ENCODE data around the gene GLYATL1B.
"Not testable (repeated sequence)": the region's sequence is repeated elsewhere in the genome, so short reads cannot be mapped to it uniquely, and the experiment has no call there.

GLYATL1B gene

GRCh38 chr11:59062602-59063529, 23.2 kb upstream of the GLYATL1B start:
- H3K36me3 ChIP-seq (replicated peaks) = no peaks in the 10 kb centered on the region
- no peak for TF ChIP-seq CTCF (IDR thresholded peaks at IDR 0.05; ENCODE audit: low read depth, low read length, missing control alignments)
- H3K27ac ChIP-seq = no peak overlapping the region
- in situ Hi-C loops (cut with HindIII; ENCODE audit: low pct_ligation_motif_present, low sequenced_read_pairs) = no loop called here
- no peak for DNase-seq
- no peak overlapping the region for H3K4me3 ChIP-seq (ENCODE audit: low read depth, low read length)
- H3K27me3 ChIP-seq (replicated peaks) = peaks cover 7% of the 10 kb centered on the region

GRCh38 chr11:59063996-59064727, 21.9 kb upstream of the GLYATL1B start:
- DNase-seq; in situ Hi-C loops (cut with HindIII; ENCODE audit: low pct_ligation_motif_present, low sequenced_read_pairs): not testable (repeated sequence)

GRCh38 chr11:59069087-59069486, 17.0 kb upstream of the GLYATL1B start:
- DNase-seq = no peak
- TF ChIP-seq CTCF (IDR thresholded peaks at IDR 0.05; ENCODE audit: low read depth, low read length, missing control alignments) = no peak
- H3K36me3 ChIP-seq (replicated peaks) = no peaks in the 10 kb centered on the region
- no peaks in the 10 kb centered on the region for H3K27me3 ChIP-seq (replicated peaks)
- no peak overlapping the region for H3K27ac ChIP-seq
- H3K4me3 ChIP-seq (ENCODE audit: low read depth, low read length) = no peak overlapping the region
- in situ Hi-C loops (cut with HindIII; ENCODE audit: low pct_ligation_motif_present, low sequenced_read_pairs) = no loop called here

More at GRCh38 chr11:59063996-59064727, 21.9 kb upstream of the GLYATL1B start:
- not testable (repeated sequence) for H3K4me3 ChIP-seq (ENCODE audit: low read depth, low read length); H3K27me3 ChIP-seq (replicated peaks); H3K36me3 ChIP-seq (replicated peaks); H3K27ac ChIP-seq

- TF ChIP-seq CTCF (IDR thresholded peaks at IDR 0.05; ENCODE audit: low read depth, low read length, missing control alignments) = no peak
- in situ Hi-C loops (cut with HindIII; ENCODE audit: low pct_ligation_motif_present, low sequenced_read_pairs) = no loop called here
- Histone ChIP-seq H3K27me3 (replicated peaks) (no peaks in the 10 kb centered on the region), H3K27ac (no peak overlapping the region), H3K36me3 (replicated peaks) (no peaks in the 10 kb centered on the region), H3K4me3 (ENCODE audit: low read depth, low read length) (no peak overlapping the region)
- DNase-seq = no peak
These were observed 9.1 kb upstream of the GLYATL1B start for GRCh38 chr11:59076876-59077571.

- H3K27me3 ChIP-seq (replicated peaks) = peaks cover under 1% of the 10 kb centered on the region
- no peak for TF ChIP-seq CTCF (IDR thresholded peaks at IDR 0.05; ENCODE audit: low read depth, low read length, missing control alignments)
These were observed 7.7 kb upstream of the GLYATL1B start for GRCh38 chr11:59078435-59078834.

GRCh38 chr11:59079086-59079485, 7.0 kb upstream of the GLYATL1B start:
- TF ChIP-seq CTCF (IDR thresholded peaks at IDR 0.05; ENCODE audit: low read depth, low read length, missing control alignments) = no peak
- H3K27ac ChIP-seq = no peak overlapping the region
- no peak for DNase-seq
- H3K27me3 ChIP-seq (replicated peaks) = peaks cover 4% of the 10 kb centered on the region
- H3K4me3 ChIP-seq (ENCODE audit: low read depth, low read length) = no peak overlapping the region
- H3K36me3 ChIP-seq (replicated peaks) = no peaks in the 10 kb centered on the region
- in situ Hi-C loops (cut with HindIII; ENCODE audit: low pct_ligation_motif_present, low sequenced_read_pairs) = no loop called here

More at GRCh38 chr11:59078435-59078834, 7.7 kb upstream of the GLYATL1B start:
- Histone ChIP-seq H3K36me3 (replicated peaks) (no peaks in the 10 kb centered on the region), H3K27ac (no peak overlapping the region), H3K4me3 (ENCODE audit: low read depth, low read length) (no peak overlapping the region)
- in situ Hi-C loops (cut with HindIII; ENCODE audit: low pct_ligation_motif_present, low sequenced_read_pairs) = no loop called here
- DNase-seq = no peak

GRCh38 chr11:59080421-59080820, 5.7 kb upstream of the GLYATL1B start:
- H3K36me3 ChIP-seq (replicated peaks); in situ Hi-C loops (cut with HindIII; ENCODE audit: low pct_ligation_motif_present, low sequenced_read_pairs); H3K4me3 ChIP-seq (ENCODE audit: low read depth, low read length); H3K27me3 ChIP-seq (replicated peaks); H3K27ac ChIP-seq; DNase-seq: not testable (repeated sequence)

- H3K4me3 ChIP-seq (ENCODE audit: low read depth, low read length); H3K27ac ChIP-seq; H3K27me3 ChIP-seq (replicated peaks); in situ Hi-C loops (cut with HindIII; ENCODE audit: low pct_ligation_motif_present, low sequenced_read_pairs); H3K36me3 ChIP-seq (replicated peaks); DNase-seq: not testable (repeated sequence)
These were observed 4.6 kb upstream of the GLYATL1B start for GRCh38 chr11:59081430-59082020.
